Spleen (tissue), 7 donors: ENCODE data around the gene SNX9.

Experiments used
- CTCF ChIP-seq, 11 experiments: fragments of 200-600 bp in 7 of 11; fragments of 450-650 bp in 4 of 11; sonication (generic) in 4 of 11; IDR thresholded peaks in 8 of 11; conservative IDR thresholded peaks in 3 of 11; 1 replicate in 7 of 11; 2 replicates in 4 of 11; pipeline versions ENCODE4 v1.4.0 to v1.8.0; 2016 to 2021; ENCODE audit warnings: antibody characterized with exemption in 11 of 11, inconsistent platforms in 4 of 11, mild to moderate bottlenecking in 1 of 11
- POLR2A ChIP-seq, 3 donors: fragments of 450-650 bp; IDR thresholded peaks; one replicate each; pipeline ENCODE4 v1.5.1; 2017; ENCODE audit warnings: antibody characterized with exemption in 3 of 3, mild to moderate bottlenecking in 1 of 3
- POLR2AphosphoS5 ChIP-seq, 3 donors: sonication (generic); formaldehyde crosslinking; IDR thresholded peaks; one replicate each; pipeline ENCODE4 v1.5.1; 2017; ENCODE audit warnings: antibody characterized with exemption in 3 of 3
- donor health status: DM: no; HTN: no; CAD: no; lungs with moderate emphysema.
- donor health status: DM: no; HTN: no; CAD: no.
- donor health status: DM: no; HTN: no; CAD: no.

- TF ChIP-seq POLR2A (IDR thresholded peaks at IDR 0.05) (no peak), CTCF (IDR thresholded peaks at IDR 0.05 in 8 of 11, conservative IDR thresholded peaks at IDR 0.05 in 3 of 11) (no peak), POLR2AphosphoS5 (IDR thresholded peaks at IDR 0.05) (no peak)
Measured at GRCh38 chr6:157964100-157964499, 141.1 kb downstream of the SNX9 start.
